SK-N-SH (cell line): Measurements from ENCODE around the gene UBE2I. TPM values are rescaled to one million over a fixed set of nuclear protein-coding genes. Genes with fewer than 3 reads are reported as not detected.

ENCODE experiments used
- CTCF ChIA-PET: fragments of 300-600, 350-600 bp; formaldehyde crosslinking; extraction: SDS; loops from one replicate; lab custom pipeline; 2021; lab: Yijun Ruan, JAX
- POLR2A ChIA-PET: fragments of 350-600 bp; sonication (Branson Sonifier 250); formaldehyde crosslinking; extraction: SDS; loops from one replicate; lab custom pipeline; 2020; ENCODE audit warnings: antibody characterized with exemption, inconsistent platforms; lab: Yijun Ruan, JAX
- DNase-seq: peaks from one replicate; pipeline ENCODE4 v3.0.0; 2012
- H2AFZ ChIP-seq: fragments of 200-600 bp; sonication (generic); 2 replicates; pipeline ENCODE4 v1.8.1; 2016; ENCODE audit warnings: antibody characterized with exemption, mild to moderate bottlenecking, low read depth
- H3F3A ChIP-seq: fragments of 200-600 bp; sonication (generic); replicated peaks from 2 replicates; pipeline ENCODE3; 2016; ENCODE audit warnings: antibody characterized with exemption, mild to moderate bottlenecking; ENCODE audit not compliant: insufficient read depth
- H3K27ac ChIP-seq, 2 experiments: fragments of 200-500 bp in 1 of 2; fragments of 200-600 bp in 1 of 2; sonication (Bioruptor generic) in 1 of 2; sonication (generic), shearing (Covaris generic) in 1 of 2; 2 replicates each; pipeline versions ENCODE4 v1.5.1 to v1.6.1; 2014 to 2016; ENCODE audit warnings: low read depth in 2 of 2, inconsistent platforms in 1 of 2, low read length in 1 of 2, mild to moderate bottlenecking in 1 of 2, mixed read lengths in 1 of 2
- H3K27me3 ChIP-seq: fragments of 200-600 bp; sonication (generic), shearing (Covaris generic); 2 replicates; pipeline ENCODE4 v1.6.1; 2016; ENCODE audit warnings: mixed run types; ENCODE audit not compliant: insufficient read depth
- H3K36me3 ChIP-seq, 2 experiments: fragments of 200-500 bp in 1 of 2; fragments of 200-600 bp in 1 of 2; sonication (Bioruptor generic) in 1 of 2; sonication (generic) in 1 of 2; replicated peaks in 1 of 2; 2 replicates each; pipeline versions ENCODE3 to v1.5.1; 2014 to 2016; ENCODE audit warnings: low read length in 1 of 2, mild to moderate bottlenecking in 1 of 2; ENCODE audit not compliant: insufficient read depth in 2 of 2, control insufficient read depth in 1 of 2
- H3K4me1 ChIP-seq, 2 experiments: fragments of 200-500 bp in 1 of 2; fragments of 200-600 bp in 1 of 2; sonication (Bioruptor generic) in 1 of 2; sonication (generic), shearing (Covaris generic) in 1 of 2; 2 replicates each; pipeline versions ENCODE4 v1.5.1 to v1.6.1; 2014 to 2016; ENCODE audit warnings: low read depth in 1 of 2, low read length in 1 of 2, mixed run types in 1 of 2; ENCODE audit not compliant: insufficient read depth in 2 of 2, control insufficient read depth in 1 of 2
- H3K4me2 ChIP-seq: fragments of 200-600 bp; sonication (generic), shearing (Covaris generic); 2 replicates; pipeline ENCODE4 v1.6.1; 2017; ENCODE audit warnings: mixed run types
- H3K4me3 ChIP-seq, 2 experiments: fragments of 200-500 bp in 1 of 2; fragments of 200-600 bp in 1 of 2; sonication (Bioruptor generic) in 1 of 2; sonication (generic), shearing (Covaris generic) in 1 of 2; 2 replicates each; pipeline versions ENCODE4 v1.5.1 to v1.8.1; 2014 to 2016; ENCODE audit warnings: low read depth in 2 of 2, inconsistent platforms in 1 of 2, low read length in 1 of 2, mild to moderate bottlenecking in 1 of 2, mixed read lengths in 1 of 2, moderate library complexity in 1 of 2
- H3K79me2 ChIP-seq: fragments of 200-600 bp; sonication (generic); 2 replicates; pipeline ENCODE4 v1.8.1; 2017; ENCODE audit warnings: mild to moderate bottlenecking; ENCODE audit not compliant: insufficient read depth
- H3K9ac ChIP-seq: fragments of 200-600 bp; sonication (generic); 2 replicates; pipeline ENCODE4 v1.6.1; 2017; ENCODE audit warnings: mixed run types
- H3K9me2 ChIP-seq: fragments of 200-600 bp; sonication (generic); 2 replicates; pipeline ENCODE4 v1.6.1; 2017; ENCODE audit warnings: mixed run types
- H3K9me3 ChIP-seq: fragments of 200-600 bp; sonication (generic); 2 replicates; pipeline ENCODE4 v1.6.1; 2017; ENCODE audit warnings: mixed run types, mild to moderate bottlenecking, moderate library complexity
- H4K20me1 ChIP-seq: fragments of 200-600 bp; sonication (generic); 2 replicates; pipeline ENCODE4 v1.6.1; 2017; ENCODE audit warnings: mild to moderate bottlenecking, mixed run types; ENCODE audit not compliant: insufficient read depth
- CHD2 ChIP-seq: fragments of 150-350 bp; IDR thresholded peaks from 2 replicates; pipeline ENCODE4 v1.6.1; 2018; ENCODE audit warnings: low read length; ENCODE audit not compliant: partially characterized antibody
- EZH2phosphoT487 ChIP-seq: fragments of 200-600 bp; sonication (generic); IDR thresholded peaks from 2 replicates; pipeline ENCODE4 v1.6.1; 2017; ENCODE audit warnings: low read depth, mixed run types, mild to moderate bottlenecking, antibody characterized with exemption, moderate library complexity, borderline replicate concordance
- FOSL2 ChIP-seq: IDR thresholded peaks from 2 replicates; pipeline ENCODE4 v1.4.0; 2012; ENCODE audit warnings: low read depth, mild to moderate bottlenecking, moderate library complexity, borderline replicate concordance
- FOXM1 ChIP-seq: IDR thresholded peaks from 2 replicates; pipeline ENCODE4 v1.4.0; 2012; ENCODE audit warnings: low read depth, mild to moderate bottlenecking
- JUND ChIP-seq: IDR thresholded peaks from 2 replicates; pipeline ENCODE4 v1.4.0; 2012
- NFIC ChIP-seq: IDR thresholded peaks from 2 replicates; pipeline ENCODE4 v1.4.0; 2012; ENCODE audit warnings: borderline replicate concordance
- POLR2AphosphoS5 ChIP-seq: IDR thresholded peaks from 2 replicates; pipeline ENCODE4 v1.6.1; 2012; ENCODE audit warnings: low read depth, low read length
- RAD21 ChIP-seq: IDR thresholded peaks from 2 replicates; pipeline ENCODE4 v1.6.1; 2012; ENCODE audit warnings: mild to moderate bottlenecking, low read length
- RCOR1 ChIP-seq: fragments of 150-350 bp; IDR thresholded peaks from 2 replicates; pipeline ENCODE4 v1.6.1; 2017; ENCODE audit warnings: antibody characterized with exemption, low read length
- SIN3A ChIP-seq: IDR thresholded peaks from 2 replicates; pipeline ENCODE4 v1.6.1; 2012; ENCODE audit warnings: low read depth, mild to moderate bottlenecking, low read length, moderate library complexity, borderline replicate concordance
- SMC3 ChIP-seq: IDR thresholded peaks from 2 replicates; pipeline ENCODE4 v1.6.1; 2012; ENCODE audit warnings: low read depth, low read length, improper control_type of control experiment
- YY1 ChIP-seq: IDR thresholded peaks from 2 replicates; pipeline ENCODE4 v1.4.0; 2012; ENCODE audit warnings: low read depth, mild to moderate bottlenecking
- WGBS: methylation state at CpG from one replicate; pipeline ENCODE4 v1.1.6; 2017; ENCODE audit warnings: low lambda C conversion rate; 5-methylcytosine and 5-hydroxymethylcytosine counted together
- polyA plus RNA-seq, 3 experiments: library from polyadenylated mRNA; depleted of rRNA; stranded (reverse); fragments of >200 nt; gene quantifications; 2 replicates each; pipeline ENCODE4 v1.2.3, GENCODE V29; 2012
- TF ChIP-seq, protein P1 (sequence below): IDR thresholded peaks from 2 replicates; pipeline ENCODE4 v1.4.0; 2012; ENCODE audit warnings: low read depth, borderline replicate concordance
- TF ChIP-seq, protein P2 (sequence below): fragments of 150-350 bp; IDR thresholded peaks from 2 replicates; pipeline ENCODE4 v1.6.1; 2017; ENCODE audit warnings: antibody characterized with exemption, low read length, low read depth, borderline replicate concordance
- TF ChIP-seq, protein P3 (sequence below): fragments of 150-350 bp; IDR thresholded peaks from 2 replicates; pipeline ENCODE4 v1.6.1; 2016; ENCODE audit warnings: mild to moderate bottlenecking, low read depth, low read length
- TF ChIP-seq, protein P4 (sequence below): IDR thresholded peaks from 2 replicates; pipeline ENCODE4 v1.6.1; 2012; ENCODE audit warnings: mild to moderate bottlenecking, low read depth, low read length, moderate library complexity
- TF ChIP-seq, protein P5 (sequence below): IDR thresholded peaks from 2 replicates; pipeline ENCODE4; 2012

The UBE2I gene
- polyA plus RNA-seq, 1 of the 3 experiments (the other 2 are of a cell fraction) = 107 TPM

DNA sequence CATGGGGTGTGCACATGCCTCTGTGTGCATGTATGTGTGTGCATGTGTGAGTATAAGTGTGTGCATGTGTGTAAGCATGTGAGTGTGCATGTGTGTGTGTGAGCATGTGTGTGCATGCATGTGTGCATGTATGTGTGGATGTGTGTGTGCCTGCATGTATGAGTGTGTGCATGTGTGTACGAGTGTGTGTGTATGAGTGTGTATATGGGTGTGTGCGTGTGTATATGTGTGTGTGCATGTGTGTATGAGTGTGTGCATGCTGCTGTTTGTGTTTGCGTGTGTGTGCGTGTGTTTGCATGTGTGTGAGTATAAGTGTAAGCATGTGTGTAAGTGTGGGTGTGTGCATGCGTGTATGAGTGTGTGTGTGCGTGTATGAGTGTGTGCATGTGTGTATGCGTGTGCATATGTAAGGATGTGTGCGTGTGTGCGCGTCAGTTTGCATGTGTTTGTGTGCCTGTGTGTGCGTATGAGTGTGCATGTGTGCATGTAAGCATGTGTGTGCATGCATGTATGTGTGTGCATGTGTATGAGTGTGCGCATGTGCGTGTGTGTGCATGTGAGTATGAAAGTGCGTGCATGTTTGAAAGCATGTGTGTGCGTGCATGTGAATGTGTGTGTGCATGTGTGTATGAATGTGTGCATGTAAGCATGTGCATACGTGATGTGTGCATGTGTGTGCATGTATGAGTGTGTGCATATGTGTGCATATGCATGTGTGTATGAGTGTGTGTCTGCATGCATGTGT, 44.9 kb upstream of the UBE2I start (continued):
- no peak for TF ChIP-seq RAD21
- TF ChIP-seq, protein P1, sequence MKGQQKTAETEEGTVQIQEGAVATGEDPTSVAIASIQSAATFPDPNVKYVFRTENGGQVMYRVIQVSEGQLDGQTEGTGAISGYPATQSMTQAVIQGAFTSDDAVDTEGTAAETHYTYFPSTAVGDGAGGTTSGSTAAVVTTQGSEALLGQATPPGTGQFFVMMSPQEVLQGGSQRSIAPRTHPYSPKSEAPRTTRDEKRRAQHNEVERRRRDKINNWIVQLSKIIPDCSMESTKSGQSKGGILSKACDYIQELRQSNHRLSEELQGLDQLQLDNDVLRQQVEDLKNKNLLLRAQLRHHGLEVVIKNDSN = no peak
- no peak for TF ChIP-seq SIN3A

DNA sequence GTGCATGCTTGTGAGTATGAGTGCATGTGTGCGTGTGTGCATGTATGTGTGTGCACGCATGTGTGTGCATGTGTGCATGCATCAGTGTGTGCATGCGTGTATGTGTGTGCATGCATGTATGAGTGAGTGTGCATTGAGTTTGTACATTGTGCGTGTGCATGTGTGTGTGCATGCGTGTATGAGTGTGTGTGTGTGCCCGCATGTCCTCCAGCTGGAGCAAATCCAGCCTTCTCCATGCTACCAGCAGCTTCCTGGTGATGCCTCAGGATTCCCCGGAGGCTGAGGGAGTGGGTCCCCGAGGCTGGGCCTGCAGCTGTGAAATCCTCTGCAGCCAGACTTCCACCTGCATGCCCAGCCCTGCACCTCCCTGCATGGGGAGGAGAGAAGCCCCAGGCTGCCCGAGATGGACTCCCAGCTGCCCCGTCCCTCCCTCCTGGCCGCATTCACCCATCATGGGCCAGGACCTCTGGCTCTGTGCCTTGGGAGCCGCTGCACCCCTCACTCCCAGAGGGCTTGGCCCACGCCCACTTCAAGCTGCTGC, 44.3 kb upstream of the UBE2I start:
- Histone ChIP-seq H3K4me1 (no peaks in the 10 kb centered on the region), H3K79me2 (no peaks in the 10 kb centered on the region), H3K27me3 (peaks cover 60% of the 10 kb centered on the region), H3K4me2 (no peak overlapping the region), H3F3A (peaks cover 10% of the 10 kb centered on the region), H3K36me3 (no peaks in the 10 kb centered on the region), H3K9me2 (no peaks in the 10 kb centered on the region), H3K27ac (no peak overlapping the region), H3K9ac (no peak overlapping the region), H2AFZ (no peak overlapping the region), H4K20me1 (no peaks in the 10 kb centered on the region), H3K9me3 (no peaks in the 10 kb centered on the region), H3K4me3 (no peak overlapping the region)
- TF ChIP-seq YY1 = no peak
- TF ChIP-seq FOXM1 = no peak
- TF ChIP-seq, protein P2, sequence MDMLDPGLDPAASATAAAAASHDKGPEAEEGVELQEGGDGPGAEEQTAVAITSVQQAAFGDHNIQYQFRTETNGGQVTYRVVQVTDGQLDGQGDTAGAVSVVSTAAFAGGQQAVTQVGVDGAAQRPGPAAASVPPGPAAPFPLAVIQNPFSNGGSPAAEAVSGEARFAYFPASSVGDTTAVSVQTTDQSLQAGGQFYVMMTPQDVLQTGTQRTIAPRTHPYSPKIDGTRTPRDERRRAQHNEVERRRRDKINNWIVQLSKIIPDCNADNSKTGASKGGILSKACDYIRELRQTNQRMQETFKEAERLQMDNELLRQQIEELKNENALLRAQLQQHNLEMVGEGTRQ = no peak
- no peak for TF ChIP-seq RAD21
- TF ChIP-seq NFIC = no peak
- TF ChIP-seq, protein P3, sequence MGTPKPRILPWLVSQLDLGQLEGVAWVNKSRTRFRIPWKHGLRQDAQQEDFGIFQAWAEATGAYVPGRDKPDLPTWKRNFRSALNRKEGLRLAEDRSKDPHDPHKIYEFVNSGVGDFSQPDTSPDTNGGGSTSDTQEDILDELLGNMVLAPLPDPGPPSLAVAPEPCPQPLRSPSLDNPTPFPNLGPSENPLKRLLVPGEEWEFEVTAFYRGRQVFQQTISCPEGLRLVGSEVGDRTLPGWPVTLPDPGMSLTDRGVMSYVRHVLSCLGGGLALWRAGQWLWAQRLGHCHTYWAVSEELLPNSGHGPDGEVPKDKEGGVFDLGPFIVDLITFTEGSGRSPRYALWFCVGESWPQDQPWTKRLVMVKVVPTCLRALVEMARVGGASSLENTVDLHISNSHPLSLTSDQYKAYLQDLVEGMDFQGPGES = no peak
- no peak for TF ChIP-seq JUND
- TF ChIP-seq EZH2phosphoT487 = no peak
- ChIA-PET POLR2A (no interaction called here), CTCF (interaction anchor here (1.1 kb wide), 1 partner anchor 78 kb away, joined by 3 read pairs; no protein-coding TSS in a partner anchor)
- WGBS = 62% methylated on average over 9 of the region's 13 CpGs
- no peak for DNase-seq

DNA sequence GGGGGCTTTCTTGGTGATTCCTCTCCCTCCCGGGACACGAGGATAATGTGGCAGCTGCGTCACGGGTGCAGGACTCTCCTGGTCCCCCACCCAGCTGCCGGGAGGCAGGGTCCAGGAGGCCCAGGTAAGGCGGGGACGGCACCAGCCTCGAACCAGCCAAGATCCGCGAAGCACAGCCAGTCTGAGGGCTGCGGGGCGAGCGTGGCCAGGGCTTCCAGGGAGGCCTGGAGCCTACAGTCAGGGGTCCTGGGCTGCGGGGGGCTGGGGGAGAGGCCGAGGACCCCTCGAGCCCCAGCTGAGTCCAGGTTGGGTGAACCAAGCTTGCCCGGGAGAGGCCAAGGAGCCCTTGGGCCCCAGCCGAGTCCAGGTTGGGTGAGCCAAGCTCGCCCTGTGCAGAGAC, 43.6 kb upstream of the UBE2I start:
- Histone ChIP-seq H3K79me2 (no peaks in the 10 kb centered on the region), H3K9ac (no peak overlapping the region), H3K4me3 (no peak overlapping the region), H3K27me3 (peaks cover 60% of the 10 kb centered on the region), H3K4me1 (peaks cover 0 to 1% of the 10 kb centered on the region in 2 experiments; a peak in 1 of 4 replicates), H3K36me3 (no peaks in the 10 kb centered on the region), H3F3A (peaks cover 10% of the 10 kb centered on the region), H3K4me2 (no peak overlapping the region), H3K9me2 (no peaks in the 10 kb centered on the region), H4K20me1 (no peaks in the 10 kb centered on the region), H2AFZ (no peak overlapping the region), H3K27ac (no peak overlapping the region), H3K9me3 (no peaks in the 10 kb centered on the region)
- WGBS = 80% methylated on average over 2 of the region's 19 CpGs
- DNase-seq = no peak
- CTCF ChIA-PET = interaction anchor here (1.1 to 1.5 kb wide), 2 partner anchors 71 to 77 kb away, joined by 3 read pairs; no protein-coding TSS in a partner anchor
- POLR2A ChIA-PET = no interaction called here
- TF ChIP-seq RCOR1 (no peak), SMC3 (no peak), POLR2AphosphoS5 (no peak), SIN3A (no peak), FOSL2 (no peak), CHD2 (no peak)
- TF ChIP-seq, protein P4, sequence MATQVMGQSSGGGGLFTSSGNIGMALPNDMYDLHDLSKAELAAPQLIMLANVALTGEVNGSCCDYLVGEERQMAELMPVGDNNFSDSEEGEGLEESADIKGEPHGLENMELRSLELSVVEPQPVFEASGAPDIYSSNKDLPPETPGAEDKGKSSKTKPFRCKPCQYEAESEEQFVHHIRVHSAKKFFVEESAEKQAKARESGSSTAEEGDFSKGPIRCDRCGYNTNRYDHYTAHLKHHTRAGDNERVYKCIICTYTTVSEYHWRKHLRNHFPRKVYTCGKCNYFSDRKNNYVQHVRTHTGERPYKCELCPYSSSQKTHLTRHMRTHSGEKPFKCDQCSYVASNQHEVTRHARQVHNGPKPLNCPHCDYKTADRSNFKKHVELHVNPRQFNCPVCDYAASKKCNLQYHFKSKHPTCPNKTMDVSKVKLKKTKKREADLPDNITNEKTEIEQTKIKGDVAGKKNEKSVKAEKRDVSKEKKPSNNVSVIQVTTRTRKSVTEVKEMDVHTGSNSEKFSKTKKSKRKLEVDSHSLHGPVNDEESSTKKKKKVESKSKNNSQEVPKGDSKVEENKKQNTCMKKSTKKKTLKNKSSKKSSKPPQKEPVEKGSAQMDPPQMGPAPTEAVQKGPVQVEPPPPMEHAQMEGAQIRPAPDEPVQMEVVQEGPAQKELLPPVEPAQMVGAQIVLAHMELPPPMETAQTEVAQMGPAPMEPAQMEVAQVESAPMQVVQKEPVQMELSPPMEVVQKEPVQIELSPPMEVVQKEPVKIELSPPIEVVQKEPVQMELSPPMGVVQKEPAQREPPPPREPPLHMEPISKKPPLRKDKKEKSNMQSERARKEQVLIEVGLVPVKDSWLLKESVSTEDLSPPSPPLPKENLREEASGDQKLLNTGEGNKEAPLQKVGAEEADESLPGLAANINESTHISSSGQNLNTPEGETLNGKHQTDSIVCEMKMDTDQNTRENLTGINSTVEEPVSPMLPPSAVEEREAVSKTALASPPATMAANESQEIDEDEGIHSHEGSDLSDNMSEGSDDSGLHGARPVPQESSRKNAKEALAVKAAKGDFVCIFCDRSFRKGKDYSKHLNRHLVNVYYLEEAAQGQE = no peak
- TF ChIP-seq, protein P5, sequence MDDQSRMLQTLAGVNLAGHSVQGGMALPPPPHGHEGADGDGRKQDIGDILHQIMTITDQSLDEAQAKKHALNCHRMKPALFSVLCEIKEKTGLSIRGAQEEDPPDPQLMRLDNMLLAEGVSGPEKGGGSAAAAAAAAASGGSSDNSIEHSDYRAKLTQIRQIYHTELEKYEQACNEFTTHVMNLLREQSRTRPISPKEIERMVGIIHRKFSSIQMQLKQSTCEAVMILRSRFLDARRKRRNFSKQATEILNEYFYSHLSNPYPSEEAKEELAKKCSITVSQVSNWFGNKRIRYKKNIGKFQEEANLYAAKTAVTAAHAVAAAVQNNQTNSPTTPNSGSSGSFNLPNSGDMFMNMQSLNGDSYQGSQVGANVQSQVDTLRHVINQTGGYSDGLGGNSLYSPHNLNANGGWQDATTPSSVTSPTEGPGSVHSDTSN = no peak
